ENCODE data around the gene GALNS.
"Not testable (repeated sequence)": the region's sequence is repeated elsewhere in the genome, so short reads cannot be mapped to it uniquely, and the experiment has no call there.

Gene GALNS

GRCh38 chr16:88895335-88895734 lies 38.6 kb upstream of the GALNS start:
- DNase-seq (ENCODE audit: low spot score), result no peak
- ChIA-PET POLR2A (ENCODE audit: low non-redundant PET) (no interaction called here), CTCF (no interaction called here)

GRCh38 chr16:88894681-88895300 lies 38.0 kb upstream of the GALNS start:
- no peak overlapping the region for H3K27ac ChIP-seq
- ChIA-PET CTCF (no interaction called here), POLR2A (ENCODE audit: low non-redundant PET) (no interaction called here)
- no peak for DNase-seq (ENCODE audit: low spot score)
- no peak for TF ChIP-seq CTCF (conservative IDR thresholded peaks at IDR 0.05; ENCODE audit: low read depth)

More at GRCh38 chr16:88895335-88895734, 38.6 kb upstream of the GALNS start:
- no peak for TF ChIP-seq CTCF (conservative IDR thresholded peaks at IDR 0.05; ENCODE audit: low read depth)
- no peak overlapping the region for H3K27ac ChIP-seq

GRCh38 chr16:88894266-88894665 lies 37.5 kb upstream of the GALNS start:
- DNase-seq (ENCODE audit: low spot score); POLR2A ChIA-PET (ENCODE audit: low non-redundant PET); H3K27ac ChIP-seq; CTCF ChIA-PET: not testable (repeated sequence)

GRCh38 chr16:88893127-88893968 lies 36.6 kb upstream of the GALNS start:
- POLR2A ChIA-PET (ENCODE audit: low non-redundant PET), result no interaction called here
- H3K27ac ChIP-seq, result no peak overlapping the region
- CTCF ChIA-PET, result interaction anchor here (1.0 kb wide), 1 partner anchor 77 kb away, joined by 3 read pairs; no protein-coding TSS in a partner anchor
- TF ChIP-seq CTCF (conservative IDR thresholded peaks at IDR 0.05; ENCODE audit: low read depth), result no peak
- DNase-seq (ENCODE audit: low spot score), result no peak

GRCh38 chr16:88892065-88892464 lies 35.3 kb upstream of the GALNS start:
- TF ChIP-seq CTCF (conservative IDR thresholded peaks at IDR 0.05; ENCODE audit: low read depth), result no peak
- no peak for DNase-seq (ENCODE audit: low spot score)
- CTCF ChIA-PET, result no interaction called here
- no peak overlapping the region for H3K27ac ChIP-seq
- POLR2A ChIA-PET (ENCODE audit: low non-redundant PET), result no interaction called here

- DNase-seq (ENCODE audit: low spot score), result no peak
- CTCF ChIA-PET, result no interaction called here
- no peak for TF ChIP-seq CTCF (conservative IDR thresholded peaks at IDR 0.05; ENCODE audit: low read depth)
- no peak overlapping the region for H3K27ac ChIP-seq
- POLR2A ChIA-PET (ENCODE audit: low non-redundant PET), result no interaction called here
Measured at GRCh38 chr16:88891083-88891482, 34.3 kb upstream of the GALNS start.

GRCh38 chr16:88889702-88890352 lies 33.1 kb upstream of the GALNS start:
- DNase-seq (ENCODE audit: low spot score); H3K27ac ChIP-seq; POLR2A ChIA-PET (ENCODE audit: low non-redundant PET): not testable (repeated sequence)
- CTCF ChIA-PET, result interaction anchor here (0.6 kb wide), 1 partner anchor 77 kb away, joined by 4 read pairs; no protein-coding TSS in a partner anchor
